CD4-positive, alpha-beta T cell treated with Interleukin-4 for 4 hours (primary cell): ENCODE data around the gene SRPX.

Experiments
- DNase-seq: peaks from one replicate; pipeline ENCODE4 v3.0.0-alpha.2; 2020

SRPX gene

GRCh38 chrX:38211891-38212635 lies 8.6 kb downstream of the SRPX start:
- DNase-seq, result no peak

GRCh38 chrX:38206542-38206941 lies 14.1 kb downstream of the SRPX start:
- no peak for DNase-seq

GRCh38 chrX:38206036-38206435 lies 14.6 kb downstream of the SRPX start:
- DNase-seq, result no peak

GRCh38 chrX:38205039-38205438 lies 15.6 kb downstream of the SRPX start:
- no peak for DNase-seq

GRCh38 chrX:38192007-38192810 lies 28.5 kb downstream of the SRPX start:
- DNase-seq, result no peak

GRCh38 chrX:38189431-38190250 lies 31.0 kb downstream of the SRPX start:
- no peak for DNase-seq

GRCh38 chrX:38183596-38183995 lies 37.1 kb downstream of the SRPX start:
- DNase-seq, result no peak

GRCh38 chrX:38181357-38181756 lies 39.3 kb downstream of the SRPX start:
- DNase-seq, result no peak

GRCh38 chrX:38178396-38178795 lies 42.3 kb downstream of the SRPX start:
- no peak for DNase-seq

- DNase-seq, result no peak
Observed at GRCh38 chrX:38175139-38175538, 45.5 kb downstream of the SRPX start.

- DNase-seq, result no peak
Observed at GRCh38 chrX:38172596-38172995, 48.1 kb downstream of the SRPX start.

- no peak for DNase-seq
Observed at GRCh38 chrX:38170556-38170955, 50.1 kb downstream of the SRPX start.

- DNase-seq, result peak; percentile 35
Observed at GRCh38 chrX:38166478-38167083, 54.1 kb downstream of the SRPX start.

- DNase-seq, result no peak
Observed at GRCh38 chrX:38165023-38165422, 55.6 kb downstream of the SRPX start.

GRCh38 chrX:38163193-38163592 lies 57.5 kb downstream of the SRPX start:
- DNase-seq, result no peak

GRCh38 chrX:38156838-38157237 lies 63.8 kb downstream of the SRPX start:
- no peak for DNase-seq

GRCh38 chrX:38154818-38155217 lies 65.9 kb downstream of the SRPX start:
- no peak for DNase-seq

- DNase-seq, result no peak
Observed at GRCh38 chrX:38154340-38154739, 66.3 kb downstream of the SRPX start.

GRCh38 chrX:38151441-38151840 lies 69.2 kb downstream of the SRPX start:
- DNase-seq, result no peak

- DNase-seq, result no peak
Observed at GRCh38 chrX:38150993-38151392, 69.7 kb downstream of the SRPX start.

GRCh38 chrX:38149016-38149415 lies 71.7 kb downstream of the SRPX start:
- no peak for DNase-seq

- no peak for DNase-seq
Observed at GRCh38 chrX:38142610-38143009, 78.1 kb downstream of the SRPX start.

- DNase-seq, result no peak
Observed at GRCh38 chrX:38138900-38139299, 81.8 kb downstream of the SRPX start.
